ENCODE data around the gene ZDHHC8.

The ZDHHC8 gene

GRCh38 chr22:20167643-20168322 lies 36.2 kb downstream of the ZDHHC8 start:
- H3K4me1 ChIP-seq (ENCODE audit: control insufficient read depth, insufficient read depth, low read length): no peaks in the 10 kb centered on the region
- H3K9ac ChIP-seq (ENCODE audit: low read length in 2 of 2): no peak overlapping the region
- H3K27me3 ChIP-seq (ENCODE audit: control insufficient read depth in 1 of 2, insufficient read depth in 2 of 2, low read length in 2 of 2): no peaks in the 10 kb centered on the region
- H3K9me3 ChIP-seq (ENCODE audit: control insufficient read depth in 2 of 2, low read length in 2 of 2): no peaks in the 10 kb centered on the region
- no peak overlapping the region for H3K27ac ChIP-seq (ENCODE audit: low read length)
- no peak overlapping the region for H3K4me3 ChIP-seq (ENCODE audit: low read length in 2 of 2)
- no peaks in the 10 kb centered on the region for H3K36me3 ChIP-seq (ENCODE audit: control insufficient read depth in 2 of 2, insufficient read depth in 2 of 2, low read length in 2 of 2)

- H3K9ac ChIP-seq (ENCODE audit: low read length in 2 of 2): no peak overlapping the region
Observed at GRCh38 chr22:20169253-20169822, 37.7 kb downstream of the ZDHHC8 start.

GRCh38 chr22:20170170-20170569 lies 38.6 kb downstream of the ZDHHC8 start:
- no peak overlapping the region for H3K9ac ChIP-seq (ENCODE audit: low read length in 2 of 2)
- H3K4me1 ChIP-seq (ENCODE audit: control insufficient read depth, insufficient read depth, low read length): no peaks in the 10 kb centered on the region
- H3K27ac ChIP-seq (ENCODE audit: low read length): no peak overlapping the region
- no peaks in the 10 kb centered on the region for H3K36me3 ChIP-seq (ENCODE audit: control insufficient read depth in 2 of 2, insufficient read depth in 2 of 2, low read length in 2 of 2)
- no peaks in the 10 kb centered on the region for H3K27me3 ChIP-seq (ENCODE audit: control insufficient read depth in 1 of 2, insufficient read depth in 2 of 2, low read length in 2 of 2)
- H3K4me3 ChIP-seq (ENCODE audit: low read length in 2 of 2): no peak overlapping the region
- H3K9me3 ChIP-seq (ENCODE audit: control insufficient read depth in 2 of 2, low read length in 2 of 2): no peaks in the 10 kb centered on the region

More at GRCh38 chr22:20169253-20169822, 37.7 kb downstream of the ZDHHC8 start:
- Histone ChIP-seq H3K36me3 (ENCODE audit: control insufficient read depth in 2 of 2, insufficient read depth in 2 of 2, low read length in 2 of 2) (no peaks in the 10 kb centered on the region), H3K9me3 (ENCODE audit: control insufficient read depth in 2 of 2, low read length in 2 of 2) (no peaks in the 10 kb centered on the region), H3K4me3 (ENCODE audit: low read length in 2 of 2) (no peak overlapping the region), H3K27ac (ENCODE audit: low read length) (no peak overlapping the region), H3K4me1 (ENCODE audit: control insufficient read depth, insufficient read depth, low read length) (no peaks in the 10 kb centered on the region), H3K27me3 (ENCODE audit: control insufficient read depth in 1 of 2, insufficient read depth in 2 of 2, low read length in 2 of 2) (no peaks in the 10 kb centered on the region)

GRCh38 chr22:20171288-20172140 lies 39.9 kb downstream of the ZDHHC8 start:
- no peaks in the 10 kb centered on the region for H3K9me3 ChIP-seq (ENCODE audit: control insufficient read depth in 2 of 2, low read length in 2 of 2)
- H3K4me1 ChIP-seq (ENCODE audit: control insufficient read depth, insufficient read depth, low read length): no peaks in the 10 kb centered on the region
- H3K27me3 ChIP-seq (ENCODE audit: control insufficient read depth in 1 of 2, insufficient read depth in 2 of 2, low read length in 2 of 2): no peaks in the 10 kb centered on the region
- no peak overlapping the region for H3K9ac ChIP-seq (ENCODE audit: low read length in 2 of 2)
- no peaks in the 10 kb centered on the region for H3K36me3 ChIP-seq (ENCODE audit: control insufficient read depth in 2 of 2, insufficient read depth in 2 of 2, low read length in 2 of 2)
- H3K4me3 ChIP-seq (ENCODE audit: low read length in 2 of 2): no peak overlapping the region
- H3K27ac ChIP-seq (ENCODE audit: low read length): no peak overlapping the region

- Histone ChIP-seq H3K9me3 (ENCODE audit: control insufficient read depth in 2 of 2, low read length in 2 of 2) (no peaks in the 10 kb centered on the region), H3K4me1 (ENCODE audit: control insufficient read depth, insufficient read depth, low read length) (no peaks in the 10 kb centered on the region), H3K27me3 (ENCODE audit: control insufficient read depth in 1 of 2, insufficient read depth in 2 of 2, low read length in 2 of 2) (no peaks in the 10 kb centered on the region), H3K9ac (ENCODE audit: low read length in 2 of 2) (no peak overlapping the region), H3K36me3 (ENCODE audit: control insufficient read depth in 2 of 2, insufficient read depth in 2 of 2, low read length in 2 of 2) (no peaks in the 10 kb centered on the region), H3K4me3 (ENCODE audit: low read length in 2 of 2) (no peak overlapping the region), H3K27ac (ENCODE audit: low read length) (no peak overlapping the region)
Observed at GRCh38 chr22:20172141-20172613, 40.6 kb downstream of the ZDHHC8 start.

GRCh38 chr22:20173246-20173645 lies 41.6 kb downstream of the ZDHHC8 start:
- H3K27me3 ChIP-seq (ENCODE audit: control insufficient read depth in 1 of 2, insufficient read depth in 2 of 2, low read length in 2 of 2): no peaks in the 10 kb centered on the region
- no peaks in the 10 kb centered on the region for H3K4me1 ChIP-seq (ENCODE audit: control insufficient read depth, insufficient read depth, low read length)
- H3K27ac ChIP-seq (ENCODE audit: low read length): no peak overlapping the region
- H3K36me3 ChIP-seq (ENCODE audit: control insufficient read depth in 2 of 2, insufficient read depth in 2 of 2, low read length in 2 of 2): no peaks in the 10 kb centered on the region
- no peaks in the 10 kb centered on the region for H3K9me3 ChIP-seq (ENCODE audit: control insufficient read depth in 2 of 2, low read length in 2 of 2)
- H3K4me3 ChIP-seq (ENCODE audit: low read length in 2 of 2): no peak overlapping the region
- no peak overlapping the region for H3K9ac ChIP-seq (ENCODE audit: low read length in 2 of 2)

GRCh38 chr22:20173772-20174171 lies 42.2 kb downstream of the ZDHHC8 start:
- Histone ChIP-seq H3K27ac (ENCODE audit: low read length) (no peak overlapping the region), H3K9ac (ENCODE audit: low read length in 2 of 2) (no peak overlapping the region), H3K9me3 (ENCODE audit: control insufficient read depth in 2 of 2, low read length in 2 of 2) (no peaks in the 10 kb centered on the region), H3K27me3 (ENCODE audit: control insufficient read depth in 1 of 2, insufficient read depth in 2 of 2, low read length in 2 of 2) (no peaks in the 10 kb centered on the region), H3K4me1 (ENCODE audit: control insufficient read depth, insufficient read depth, low read length) (no peaks in the 10 kb centered on the region), H3K4me3 (ENCODE audit: low read length in 2 of 2) (no peak overlapping the region), H3K36me3 (ENCODE audit: control insufficient read depth in 2 of 2, insufficient read depth in 2 of 2, low read length in 2 of 2) (no peaks in the 10 kb centered on the region)

GRCh38 chr22:20174785-20175596 lies 43.4 kb downstream of the ZDHHC8 start:
- Histone ChIP-seq H3K4me1 (ENCODE audit: control insufficient read depth, insufficient read depth, low read length) (no peaks in the 10 kb centered on the region), H3K9ac (ENCODE audit: low read length in 2 of 2) (no peak overlapping the region), H3K27ac (ENCODE audit: low read length) (no peak overlapping the region), H3K9me3 (ENCODE audit: control insufficient read depth in 2 of 2, low read length in 2 of 2) (no peaks in the 10 kb centered on the region), H3K4me3 (ENCODE audit: low read length in 2 of 2) (no peak overlapping the region), H3K27me3 (ENCODE audit: control insufficient read depth in 1 of 2, insufficient read depth in 2 of 2, low read length in 2 of 2) (no peaks in the 10 kb centered on the region), H3K36me3 (ENCODE audit: control insufficient read depth in 2 of 2, insufficient read depth in 2 of 2, low read length in 2 of 2) (no peaks in the 10 kb centered on the region)

- H3K9me3 ChIP-seq (ENCODE audit: control insufficient read depth in 2 of 2, low read length in 2 of 2): no peaks in the 10 kb centered on the region
- H3K9ac ChIP-seq (ENCODE audit: low read length in 2 of 2): no peak overlapping the region
- no peaks in the 10 kb centered on the region for H3K36me3 ChIP-seq (ENCODE audit: control insufficient read depth in 2 of 2, insufficient read depth in 2 of 2, low read length in 2 of 2)
- no peaks in the 10 kb centered on the region for H3K27me3 ChIP-seq (ENCODE audit: control insufficient read depth in 1 of 2, insufficient read depth in 2 of 2, low read length in 2 of 2)
- no peak overlapping the region for H3K27ac ChIP-seq (ENCODE audit: low read length)
- no peaks in the 10 kb centered on the region for H3K4me1 ChIP-seq (ENCODE audit: control insufficient read depth, insufficient read depth, low read length)
- H3K4me3 ChIP-seq (ENCODE audit: low read length in 2 of 2): no peak overlapping the region
Observed at GRCh38 chr22:20175597-20175900, 43.9 kb downstream of the ZDHHC8 start.

GRCh38 chr22:20176421-20177085 lies 44.9 kb downstream of the ZDHHC8 start:
- H3K9ac ChIP-seq (ENCODE audit: low read length in 2 of 2): no peak overlapping the region
- H3K27ac ChIP-seq (ENCODE audit: low read length): no peak overlapping the region
- H3K36me3 ChIP-seq (ENCODE audit: control insufficient read depth in 2 of 2, insufficient read depth in 2 of 2, low read length in 2 of 2): no peaks in the 10 kb centered on the region
- no peaks in the 10 kb centered on the region for H3K9me3 ChIP-seq (ENCODE audit: control insufficient read depth in 2 of 2, low read length in 2 of 2)
- no peaks in the 10 kb centered on the region for H3K4me1 ChIP-seq (ENCODE audit: control insufficient read depth, insufficient read depth, low read length)
- H3K27me3 ChIP-seq (ENCODE audit: control insufficient read depth in 1 of 2, insufficient read depth in 2 of 2, low read length in 2 of 2): no peaks in the 10 kb centered on the region
- no peak overlapping the region for H3K4me3 ChIP-seq (ENCODE audit: low read length in 2 of 2)
